Activated CD8-positive, alpha-beta memory T cell treated with anti-CD3 and anti-CD28 coated beads for 4 hours (primary cell): ENCODE results near the gene BTBD8.

ENCODE experiments used
- DNase-seq, 2 donors: peaks; one replicate each; pipeline ENCODE4 v3.0.0-alpha.2; 2020; ENCODE audit warnings: low read depth in 2 of 2

Gene BTBD8

DNA sequence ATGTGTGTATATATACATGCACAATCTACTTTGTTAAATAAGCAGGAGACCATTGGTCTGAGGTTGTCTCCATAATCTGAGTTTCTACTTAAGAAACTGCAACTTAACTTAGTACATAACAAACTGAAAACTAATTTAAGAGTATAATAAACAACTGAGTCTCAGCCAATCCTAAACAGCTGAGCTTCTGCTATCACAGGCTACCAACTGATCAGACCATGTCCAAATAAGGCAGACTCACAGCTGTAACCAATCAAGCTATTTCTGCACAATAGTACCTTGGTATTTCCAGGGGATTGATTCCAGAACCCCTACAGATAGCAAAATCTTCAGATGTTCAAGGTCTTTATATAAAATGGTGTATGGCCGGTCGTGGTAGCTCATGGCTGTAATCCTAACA lies 111.6 kb downstream of the BTBD8 start:
- no peak for DNase-seq

GRCh38 chr1:92192246-92192645 lies 112.1 kb downstream of the BTBD8 start:
- DNase-seq = no peak

- no peak for DNase-seq
Measured at GRCh38 chr1:92194511-92194910, 114.4 kb downstream of the BTBD8 start.

DNA sequence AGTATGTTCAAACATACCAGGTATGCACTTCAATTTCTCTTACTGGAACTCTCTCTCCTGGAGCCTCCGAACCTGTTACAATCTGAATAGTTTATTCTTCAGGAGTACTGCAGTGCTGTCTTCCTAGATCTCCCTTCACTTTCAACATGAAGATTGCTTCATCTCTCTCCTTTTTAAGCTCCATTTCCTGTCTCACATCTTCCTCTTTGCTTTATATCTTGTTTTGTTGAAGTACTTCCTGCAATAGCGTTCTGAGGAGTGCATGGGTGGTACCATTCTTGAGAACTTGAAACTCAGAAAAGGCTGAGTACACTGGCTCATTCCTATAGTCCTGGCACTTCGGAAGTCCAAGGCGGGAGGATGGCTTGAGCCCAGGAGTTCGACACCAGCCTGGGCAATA lies 121.8 kb downstream of the BTBD8 start:
- no peak for DNase-seq

- DNase-seq = no peak
Measured at GRCh38 chr1:92203105-92203504, 123.0 kb downstream of the BTBD8 start.

GRCh38 chr1:92210701-92211100 lies 130.6 kb downstream of the BTBD8 start:
- DNase-seq = no peak

DNA sequence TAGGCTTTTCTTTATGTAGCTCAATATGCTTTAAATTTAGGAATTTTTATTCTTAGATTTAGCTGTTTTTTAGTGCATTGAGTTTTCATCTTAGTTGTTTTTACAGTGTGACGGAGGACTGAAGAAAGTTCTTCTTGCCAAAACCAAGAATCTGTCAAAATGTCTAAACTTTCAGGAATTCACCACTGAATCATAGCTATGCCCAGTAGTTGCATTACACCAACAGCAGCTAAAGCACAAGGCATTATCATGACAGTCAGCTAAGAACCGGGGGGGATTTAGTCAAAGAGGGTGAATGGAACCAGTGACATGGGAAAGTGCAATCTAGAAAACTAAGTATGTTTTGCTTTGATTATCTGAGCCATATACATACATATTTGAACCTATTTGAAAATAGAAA lies 131.0 kb downstream of the BTBD8 start:
- DNase-seq = no peak

- no peak for DNase-seq
Measured at GRCh38 chr1:92217721-92218120, 137.6 kb downstream of the BTBD8 start, which contains the start of gene C1orf146. Gene C1orf146, plus strand, starts transcription at chr1:92217915. Its CDS starts 13,506 bp downstream, at chr1:92231421.

DNA sequence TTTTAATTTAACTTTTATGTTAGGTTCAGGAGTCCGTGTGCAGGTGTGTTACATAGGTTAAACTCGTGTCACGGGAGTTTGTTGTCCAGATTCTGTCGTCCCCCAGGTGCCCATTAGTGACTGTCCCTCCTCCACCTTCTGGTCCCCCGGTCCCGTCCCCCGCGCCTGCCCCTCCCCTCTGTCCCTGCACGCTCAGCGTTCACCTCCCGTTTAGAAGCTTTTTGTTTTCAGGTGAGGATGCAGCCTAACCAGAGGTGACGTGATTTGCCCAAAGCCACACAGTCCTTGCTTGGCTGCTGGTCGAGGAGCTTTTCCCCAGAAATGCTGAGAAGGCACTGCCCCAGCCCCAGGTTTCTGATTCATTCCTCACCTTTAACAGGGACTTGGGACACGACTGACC lies 138.4 kb downstream of the BTBD8 start:
- DNase-seq = no peak

- no peak for DNase-seq
Measured at GRCh38 chr1:92219028-92219427, 138.9 kb downstream of the BTBD8 start.

DNA sequence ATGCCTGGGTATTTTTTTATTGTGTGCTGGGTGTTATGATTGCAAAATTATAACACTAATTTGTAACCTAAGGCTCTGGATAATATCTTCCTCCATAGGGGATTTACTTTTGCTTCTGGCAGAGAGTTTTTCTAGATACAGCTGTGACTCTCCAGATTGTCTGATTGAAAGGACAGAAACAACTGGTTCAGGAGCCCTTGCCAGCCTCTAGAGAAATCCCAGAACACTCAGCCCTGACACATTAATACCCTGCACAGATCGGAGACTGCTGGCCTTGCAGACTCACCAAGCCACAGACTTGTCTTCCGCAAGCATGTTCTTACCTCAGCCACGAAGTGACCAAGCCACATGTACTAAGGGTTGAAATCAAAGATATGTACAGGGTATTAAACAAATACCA lies 148.3 kb downstream of the BTBD8 start:
- DNase-seq = no peak

GRCh38 chr1:92230736-92231135 lies 150.6 kb downstream of the BTBD8 start:
- DNase-seq = no peak
